Transverse colon (tissue), 4 donors: ENCODE results near the gene AGAP1. TPM values are rescaled to one million over a fixed set of nuclear protein-coding genes. Genes with fewer than 3 reads are reported as not detected.

Source experiments
- DNase-seq: peaks from one replicate; pipeline ENCODE4 v3.0.0-alpha.2; 2019
- H3K27ac ChIP-seq, 4 donors: fragments of 200-600 bp; sonication (generic); 2 replicates each; pipeline ENCODE4 v1.5.1; 2016 to 2018; ENCODE audit warnings: inconsistent platforms in 4 of 4
- H3K27me3 ChIP-seq: fragments of 200-600 bp; sonication (generic); 2 replicates; pipeline ENCODE4 v1.5.1; 2017; ENCODE audit warnings: inconsistent platforms
- H3K36me3 ChIP-seq, 4 donors: fragments of 200-600 bp; sonication (generic); 2 replicates each; pipeline ENCODE4 v1.5.1; 2017 to 2019; ENCODE audit warnings: inconsistent platforms in 4 of 4
- H3K4me1 ChIP-seq, 4 donors: fragments of 200-600 bp; sonication (generic); 2 replicates each; pipeline ENCODE4 v1.5.1; 2017 to 2020; ENCODE audit warnings: inconsistent platforms in 4 of 4
- H3K4me3 ChIP-seq, 4 donors: fragments of 200-600 bp; sonication (generic); 1 replicate in 1 of 4; 2 replicates in 3 of 4; pipeline versions ENCODE4 v1.5.1 to v1.6.1; 2017 to 2019; ENCODE audit warnings: inconsistent platforms in 4 of 4
- H3K9me3 ChIP-seq, 2 donors: fragments of 200-600 bp; sonication (generic); 2 replicates each; pipeline ENCODE4 v1.5.1; 2017 to 2019; ENCODE audit warnings: inconsistent platforms in 2 of 2
- CTCF ChIP-seq, 5 experiments: fragments of 200-600 bp in 3 of 5; fragments of 450-650 bp in 2 of 5; sonication (generic) in 3 of 5; IDR thresholded peaks; 1 replicate in 2 of 5; 2 replicates in 3 of 5; pipeline ENCODE4 v1.5.1; 2016 to 2017; ENCODE audit warnings: antibody characterized with exemption in 5 of 5, inconsistent platforms in 3 of 5, mild to moderate bottlenecking in 2 of 5, moderate library complexity in 1 of 5
- EP300 ChIP-seq: sonication (generic); formaldehyde crosslinking; IDR thresholded peaks from one replicate; pipeline ENCODE4 v1.6.1; 2017; ENCODE audit warnings: antibody characterized with exemption, low read depth
- POLR2A ChIP-seq: fragments of 450-650 bp; IDR thresholded peaks from one replicate; pipeline ENCODE4 v1.6.1; 2016; ENCODE audit warnings: antibody characterized with exemption, mild to moderate bottlenecking, moderate library complexity
- POLR2AphosphoS5 ChIP-seq, 3 donors: sonication (generic); formaldehyde crosslinking; IDR thresholded peaks; one replicate each; pipeline ENCODE4 v1.6.1; 2016; ENCODE audit warnings: antibody characterized with exemption in 3 of 3
- WGBS, 2 donors: methylation state at CpG; one replicate each; pipeline ENCODE4 v1.1.5; 2018; ENCODE audit warnings: low coverage in 1 of 2; 5-methylcytosine and 5-hydroxymethylcytosine counted together
- in situ Hi-C, 4 donors: fragments of 200-750 bp; cut with MboI; loops; one replicate each; pipeline versions ENCODE4 v1.15.0 to v1.15.1; 2017; ENCODE audit warnings: low sequenced_read_pairs in 3 of 4, low pct_ligation_motif_present in 1 of 4, low pct_unique_long_range_greater_than_20kb in 1 of 4
- intact Hi-C: fragments of 100-400 bp; cut with DNase I; formaldehyde crosslinking; loops from one replicate; pipeline ENCODE4 v1.15.1; 2023; ENCODE audit warnings: low total_unique reads
- total RNA-seq, 4 donors: library from RNA; depleted of rRNA; stranded (reverse); fragments of >200 nt; gene quantifications; one replicate each; pipeline ENCODE4 v1.1.0, GENCODE V29; 2016

AGAP1 gene
- total RNA-seq, 4 donors from 2014 or later, result 56.1 to 96.9 (median 71.2) TPM

GRCh38 chr2:235626658-235627057 lies 132.8 kb downstream of the AGAP1 start:
- Histone ChIP-seq H3K4me3 (no peak overlapping the region), H3K4me1 (no peaks in the 10 kb centered on the region)

GRCh38 chr2:235627682-235628081 lies 133.8 kb downstream of the AGAP1 start:
- intact Hi-C loops, result no loop called here
- Histone ChIP-seq H3K9me3 (no peaks in the 10 kb centered on the region), H3K4me1 (no peaks in the 10 kb centered on the region), H3K4me3 (no peak overlapping the region), H3K36me3 (no peaks in the 10 kb centered on the region), H3K27me3 (no peaks in the 10 kb centered on the region), H3K27ac (no peak overlapping the region)
- TF ChIP-seq POLR2AphosphoS5 (IDR thresholded peaks at IDR 0.05) (no peak), CTCF (IDR thresholded peaks at IDR 0.05) (no peak), EP300 (no peak), POLR2A (no peak)
- no peak for DNase-seq
- WGBS, 2 donors, result 82 to 100% methylated on average over 2 to 4 of the region's 4 CpGs
- in situ Hi-C loops, result no loop called here

More at GRCh38 chr2:235626658-235627057, 132.8 kb downstream of the AGAP1 start:
- in situ Hi-C loops, result no loop called here
- no peak overlapping the region for H3K27ac ChIP-seq
- no peaks in the 10 kb centered on the region for H3K27me3 ChIP-seq
- 93 to 94% methylated on average over 5 of the region's 5 CpGs for WGBS, 2 donors
- no peaks in the 10 kb centered on the region for H3K36me3 ChIP-seq
- no peak for DNase-seq
- intact Hi-C loops, result no loop called here
- TF ChIP-seq POLR2AphosphoS5 (IDR thresholded peaks at IDR 0.05) (no peak), POLR2A (no peak), CTCF (IDR thresholded peaks at IDR 0.05) (no peak), EP300 (no peak)
- no peaks in the 10 kb centered on the region for H3K9me3 ChIP-seq

- H3K4me1 ChIP-seq, result no peaks in the 10 kb centered on the region
- intact Hi-C loops (no loop called here), in situ Hi-C loops (no loop called here)
- no peaks in the 10 kb centered on the region for H3K27me3 ChIP-seq
- no peaks in the 10 kb centered on the region for H3K9me3 ChIP-seq
- H3K27ac ChIP-seq, result no peak overlapping the region
- no peaks in the 10 kb centered on the region for H3K36me3 ChIP-seq
- WGBS, 2 donors, result 67 to 77% methylated on average over 2 to 21 of the region's 21 CpGs
- DNase-seq, result no peak
- peak in 1 of 3 donors; percentile 15 for TF ChIP-seq POLR2AphosphoS5 (IDR thresholded peaks at IDR 0.05)
- no peak for TF ChIP-seq POLR2A
- H3K4me3 ChIP-seq, result no peak overlapping the region
These were observed 137.0 kb downstream of the AGAP1 start for GRCh38 chr2:235630718-235631296.

- H3K27ac ChIP-seq, result no peak overlapping the region
These were observed 140.8 kb downstream of the AGAP1 start for GRCh38 chr2:235634435-235635158.

More at GRCh38 chr2:235634435-235635158, 140.8 kb downstream of the AGAP1 start:
- WGBS, 2 donors, result 78 to 89% methylated on average over 9 to 12 of the region's 12 CpGs
- TF ChIP-seq POLR2AphosphoS5 (IDR thresholded peaks at IDR 0.05) (no peak), EP300 (no peak), POLR2A (no peak), CTCF (IDR thresholded peaks at IDR 0.05) (no peak)
- H3K4me1 ChIP-seq, result peaks cover 14 to 26% (median 18%) of the 10 kb centered on the region in 4 donors
- no peak overlapping the region for H3K4me3 ChIP-seq
- no peak for DNase-seq
- in situ Hi-C loops (no loop called here), intact Hi-C loops (no loop called here)
- no peaks in the 10 kb centered on the region for H3K36me3 ChIP-seq
- no peaks in the 10 kb centered on the region for H3K9me3 ChIP-seq
- no peaks in the 10 kb centered on the region for H3K27me3 ChIP-seq
